Ascending aorta (tissue), 2 donors: ENCODE measurements around the gene ABCA7. TPM values are rescaled to one million over a fixed set of nuclear protein-coding genes. Genes with fewer than 3 reads are reported as not detected.

Experiments
- DNase-seq, 2 donors: peaks; one replicate each; pipeline ENCODE4 v3.0.0-alpha.2; 2019; ENCODE audit warnings: low spot score in 2 of 2
- H3K27ac ChIP-seq, 2 donors: fragments of 200-600 bp; sonication (generic); one replicate each; pipeline ENCODE4 v1.5.1; 2016 to 2017; ENCODE audit warnings: mild to moderate bottlenecking in 1 of 2
- H3K27me3 ChIP-seq: fragments of 200-600 bp; sonication (generic); one replicate; pipeline ENCODE4 v1.5.1; 2017
- H3K36me3 ChIP-seq, 2 donors: fragments of 200-600 bp; sonication (generic); one replicate each; pipeline ENCODE4 v1.5.1; 2016
- H3K4me1 ChIP-seq, 2 donors: fragments of 200-600 bp; sonication (generic); one replicate each; pipeline ENCODE4 v1.5.1; 2016 to 2017; ENCODE audit warnings: mild to moderate bottlenecking in 1 of 2
- H3K4me3 ChIP-seq, 2 donors: fragments of 200-600 bp; sonication (generic); one replicate each; pipeline ENCODE4 v1.5.1; 2016 to 2017; ENCODE audit warnings: mild to moderate bottlenecking in 1 of 2
- H3K9me3 ChIP-seq, 2 donors: fragments of 200-600 bp; sonication (generic); one replicate each; pipeline ENCODE4 v1.5.1; 2016
- intact Hi-C: fragments of 100-400 bp; cut with DNase I; formaldehyde crosslinking; loops from one replicate; pipeline ENCODE4 v1.15.1; 2023
- total RNA-seq: library from RNA; depleted of rRNA; stranded (reverse); fragments of >200 nt; gene quantifications from one replicate; pipeline ENCODE4 v1.1.0, GENCODE V29; 2016
- TF ChIP-seq, protein P1 (sequence below), 3 experiments: fragments of 200-600 bp in 2 of 3; fragments of 450-650 bp in 1 of 3; sonication (generic) in 2 of 3; IDR thresholded peaks; one replicate each; pipeline ENCODE4 v1.5.1; 2016 to 2019; ENCODE audit warnings: antibody characterized with exemption in 3 of 3, mild to moderate bottlenecking in 1 of 3, moderate library complexity in 1 of 3

The ABCA7 gene
- total RNA-seq, 1 donor from 2014 or later: 96.6 TPM

DNA sequence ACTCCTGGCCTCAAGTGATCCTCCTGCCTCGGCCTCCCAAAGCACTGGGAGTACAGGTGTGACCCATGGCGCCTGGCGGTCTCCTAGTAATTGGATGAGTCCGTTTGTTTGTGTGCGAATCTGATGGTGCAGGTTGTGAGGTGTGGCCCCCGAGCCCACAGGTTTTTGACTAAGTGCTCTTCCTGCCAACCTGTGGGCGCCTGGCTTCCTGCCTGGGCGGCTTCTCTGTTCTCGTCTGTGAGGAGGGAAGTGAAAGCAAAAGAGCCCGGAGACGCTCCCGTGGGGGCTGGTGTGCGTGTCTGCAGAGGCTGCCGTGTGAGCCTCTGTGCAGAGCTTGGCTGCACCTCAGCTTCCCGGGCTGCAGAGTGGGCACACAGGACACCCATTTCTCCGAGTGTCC lies 37.0 kb downstream of the ABCA7 start:
- intact Hi-C loops: no loop called here
- TF ChIP-seq, protein P1, sequence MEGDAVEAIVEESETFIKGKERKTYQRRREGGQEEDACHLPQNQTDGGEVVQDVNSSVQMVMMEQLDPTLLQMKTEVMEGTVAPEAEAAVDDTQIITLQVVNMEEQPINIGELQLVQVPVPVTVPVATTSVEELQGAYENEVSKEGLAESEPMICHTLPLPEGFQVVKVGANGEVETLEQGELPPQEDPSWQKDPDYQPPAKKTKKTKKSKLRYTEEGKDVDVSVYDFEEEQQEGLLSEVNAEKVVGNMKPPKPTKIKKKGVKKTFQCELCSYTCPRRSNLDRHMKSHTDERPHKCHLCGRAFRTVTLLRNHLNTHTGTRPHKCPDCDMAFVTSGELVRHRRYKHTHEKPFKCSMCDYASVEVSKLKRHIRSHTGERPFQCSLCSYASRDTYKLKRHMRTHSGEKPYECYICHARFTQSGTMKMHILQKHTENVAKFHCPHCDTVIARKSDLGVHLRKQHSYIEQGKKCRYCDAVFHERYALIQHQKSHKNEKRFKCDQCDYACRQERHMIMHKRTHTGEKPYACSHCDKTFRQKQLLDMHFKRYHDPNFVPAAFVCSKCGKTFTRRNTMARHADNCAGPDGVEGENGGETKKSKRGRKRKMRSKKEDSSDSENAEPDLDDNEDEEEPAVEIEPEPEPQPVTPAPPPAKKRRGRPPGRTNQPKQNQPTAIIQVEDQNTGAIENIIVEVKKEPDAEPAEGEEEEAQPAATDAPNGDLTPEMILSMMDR (IDR thresholded peaks at IDR 0.05): no peak
- H3K4me1 ChIP-seq: no peaks in the 10 kb centered on the region
- no peaks in the 10 kb centered on the region for H3K27me3 ChIP-seq
- DNase-seq: peak; percentile 44 to 79
- H3K36me3 ChIP-seq: no peaks in the 10 kb centered on the region
- H3K27ac ChIP-seq: no peak overlapping the region
- H3K9me3 ChIP-seq: no peaks in the 10 kb centered on the region
- H3K4me3 ChIP-seq: no peak overlapping the region

DNA sequence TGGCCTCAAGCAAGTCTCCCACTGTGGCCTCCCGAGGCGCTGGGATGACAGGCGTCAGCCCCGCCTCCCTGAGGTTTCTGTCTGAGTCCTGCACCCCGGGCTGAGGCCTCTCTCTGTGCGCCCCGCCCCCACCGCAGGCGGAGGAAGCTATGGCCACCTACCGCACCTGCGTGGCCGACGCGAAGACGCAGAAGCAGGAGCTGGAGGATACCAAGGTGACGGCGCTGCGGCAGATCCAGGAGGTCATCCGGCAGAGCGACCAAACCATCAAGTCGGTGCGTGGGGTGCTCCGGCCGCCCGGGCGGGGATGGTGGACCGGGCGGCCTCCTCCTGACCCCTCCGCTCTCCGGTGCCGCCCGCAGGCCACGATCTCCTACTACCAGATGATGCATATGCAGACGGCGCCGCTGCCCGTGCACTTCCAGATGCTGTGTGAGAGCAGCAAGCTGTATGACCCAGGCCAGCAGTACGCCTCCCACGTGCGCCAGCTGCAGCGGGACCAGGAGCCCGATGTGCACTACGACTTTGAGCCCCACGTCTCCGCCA lies 39.7 kb downstream of the ABCA7 start:
- Histone ChIP-seq H3K27ac (no peak overlapping the region), H3K36me3 (no peaks in the 10 kb centered on the region), H3K27me3 (no peaks in the 10 kb centered on the region), H3K4me1 (no peaks in the 10 kb centered on the region), H3K9me3 (no peaks in the 10 kb centered on the region), H3K4me3 (no peak overlapping the region)
- TF ChIP-seq, protein P1 (IDR thresholded peaks at IDR 0.05): no peak
- intact Hi-C loops: no loop called here
- no peak for DNase-seq

DNA sequence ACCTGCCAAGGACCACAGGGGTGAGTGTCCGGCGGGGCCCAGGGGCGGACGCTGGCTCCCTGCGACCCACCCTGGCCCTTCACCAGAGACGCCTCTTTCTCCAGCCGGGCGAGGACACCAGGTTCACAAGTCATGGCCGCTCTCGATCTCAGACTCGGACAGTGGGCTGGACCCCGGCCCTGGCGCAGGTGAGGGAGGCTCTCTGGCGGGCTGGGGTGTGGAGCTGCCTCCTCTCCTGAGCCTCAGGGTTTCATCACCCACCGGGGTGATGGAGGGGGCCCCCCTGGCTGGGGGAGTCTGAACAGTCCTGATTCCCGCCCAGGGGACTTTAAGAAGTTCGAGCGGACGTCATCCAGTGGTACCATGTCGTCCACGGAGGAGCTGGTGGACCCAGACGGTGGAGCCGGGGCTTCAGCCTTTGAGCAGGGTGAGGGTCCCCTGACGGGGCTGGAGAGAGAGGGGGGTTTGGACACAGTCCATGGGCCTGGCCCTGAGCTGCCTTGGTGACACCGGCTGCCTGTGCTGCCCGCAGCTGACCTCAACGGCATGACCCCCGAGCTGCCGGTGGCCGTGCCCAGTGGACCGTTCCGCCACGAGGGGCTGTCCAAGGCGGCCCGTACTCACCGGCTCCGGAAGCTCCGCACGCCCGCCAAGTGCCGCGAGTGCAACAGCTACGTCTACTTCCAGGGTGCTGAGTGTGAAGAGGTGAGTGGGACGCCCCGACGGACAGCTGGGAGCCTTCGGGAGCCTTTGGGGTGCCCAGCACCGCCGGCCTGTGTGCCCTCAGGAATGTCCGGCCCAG lies 40.7 kb downstream of the ABCA7 start:
- Histone ChIP-seq H3K27ac (no peak overlapping the region), H3K4me1 (no peaks in the 10 kb centered on the region), H3K36me3 (no peaks in the 10 kb centered on the region), H3K27me3 (no peaks in the 10 kb centered on the region), H3K9me3 (no peaks in the 10 kb centered on the region), H3K4me3 (no peak overlapping the region)
- intact Hi-C loops: no loop called here
- no peak for DNase-seq
- TF ChIP-seq, protein P1 (IDR thresholded peaks at IDR 0.05): no peak

DNA sequence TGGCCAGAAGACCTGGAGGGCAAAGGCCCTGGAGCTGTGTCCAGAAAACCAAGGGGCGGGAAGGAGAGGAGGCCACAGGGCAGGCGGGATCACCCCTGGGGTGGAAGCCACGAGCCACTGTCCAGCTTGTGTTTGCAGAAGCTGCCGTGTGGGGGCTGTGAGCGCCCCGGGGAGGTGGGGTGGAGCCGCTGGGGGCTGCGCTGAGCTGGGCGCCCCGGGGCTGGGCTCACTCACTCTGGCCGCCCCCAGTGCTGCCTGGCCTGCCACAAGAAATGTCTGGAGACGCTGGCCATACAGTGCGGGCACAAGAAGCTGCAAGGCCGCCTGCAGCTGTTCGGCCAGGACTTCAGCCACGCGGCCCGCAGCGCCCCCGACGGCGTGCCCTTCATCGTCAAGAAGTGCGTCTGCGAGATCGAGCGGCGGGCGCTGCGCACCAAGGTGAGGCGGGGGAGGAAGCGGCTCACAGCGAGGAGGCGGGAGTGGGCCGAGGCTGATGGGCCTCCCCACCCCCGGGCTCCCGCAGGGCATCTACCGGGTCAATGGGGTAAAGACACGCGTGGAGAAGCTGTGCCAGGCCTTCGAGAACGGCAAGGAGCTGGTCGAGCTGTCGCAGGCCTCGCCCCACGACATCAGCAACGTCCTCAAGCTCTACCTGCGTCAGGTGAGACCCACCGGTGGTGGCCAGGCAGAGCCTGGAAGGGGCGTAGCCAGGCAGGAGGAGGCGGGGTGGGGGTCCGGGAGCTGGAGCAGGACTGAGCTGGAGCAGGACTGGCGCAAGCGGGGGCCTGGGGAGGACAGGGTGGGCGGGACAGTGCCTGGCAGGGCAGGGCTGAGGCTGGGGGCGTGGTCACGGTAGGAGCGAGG lies 41.6 kb downstream of the ABCA7 start:
- peaks cover 0 to 9% of the 10 kb centered on the region in 2 donors for H3K36me3 ChIP-seq
- H3K9me3 ChIP-seq: no peaks in the 10 kb centered on the region
- TF ChIP-seq, protein P1 (IDR thresholded peaks at IDR 0.05): no peak
- no peaks in the 10 kb centered on the region for H3K27me3 ChIP-seq
- no peak for DNase-seq
- no peak overlapping the region for H3K4me3 ChIP-seq
- no peaks in the 10 kb centered on the region for H3K4me1 ChIP-seq
- H3K27ac ChIP-seq: no peak overlapping the region
- intact Hi-C loops: no loop called here

DNA sequence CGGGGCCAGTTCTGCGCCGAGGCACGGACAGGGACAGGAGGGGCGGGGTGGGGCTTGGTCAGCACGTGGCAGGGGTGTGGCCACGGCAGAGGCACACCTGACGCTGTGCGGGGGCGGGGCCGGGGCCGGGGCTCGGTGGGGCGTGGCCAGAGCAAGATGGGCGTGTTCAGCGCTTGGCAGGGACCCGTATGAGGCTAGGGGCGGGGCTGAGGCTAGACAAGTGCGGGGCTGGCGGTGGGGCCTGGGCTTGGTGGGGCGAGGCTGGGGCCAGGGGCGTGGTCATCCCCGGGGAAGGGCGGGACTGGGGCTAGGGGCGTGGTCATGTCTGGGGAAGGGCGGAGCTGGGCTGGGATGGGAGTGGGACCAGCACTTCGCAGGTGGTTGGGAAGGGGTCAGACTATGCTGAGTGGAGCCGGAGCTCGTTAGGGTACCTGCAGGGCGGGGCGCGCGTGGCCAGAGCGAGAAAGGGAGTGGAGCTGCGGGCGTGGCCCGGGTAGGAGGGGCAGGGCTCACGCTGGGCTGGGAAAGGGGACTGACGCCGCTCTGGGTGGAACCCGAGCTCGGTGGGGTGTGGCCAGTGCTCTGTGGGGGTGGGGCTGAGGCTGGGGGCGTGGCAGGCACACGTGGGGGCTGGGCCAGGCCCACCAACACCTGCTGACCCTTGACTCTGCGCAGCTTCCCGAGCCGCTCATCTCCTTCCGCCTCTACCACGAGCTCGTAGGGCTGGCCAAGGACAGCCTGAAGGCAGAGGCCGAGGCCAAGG lies 42.4 kb downstream of the ABCA7 start:
- TF ChIP-seq, protein P1 (IDR thresholded peaks at IDR 0.05): no peak
- Histone ChIP-seq H3K27me3 (no peaks in the 10 kb centered on the region), H3K4me1 (no peaks in the 10 kb centered on the region), H3K36me3 (peaks cover 0 to 11% of the 10 kb centered on the region in 2 donors), H3K9me3 (no peaks in the 10 kb centered on the region), H3K27ac (no peak overlapping the region), H3K4me3 (no peak overlapping the region)
- DNase-seq: no peak
- intact Hi-C loops: no loop called here
